ENCODE data around the gene FAM120C. TPM values are rescaled to one million over a fixed set of nuclear protein-coding genes. Genes with fewer than 3 reads are reported as not detected.
A peak's percentile ranks its signal among the peaks of the same experiment; 100 is the strongest.

FAM120C gene
- total RNA-seq, 2 experiments from 2014 or later: 4.5 to 6.1 TPM

- Mint-ChIP-seq H3K27ac (peak overlapping the region; percentile 96), H3K4me3 (peak overlapping the region; percentile 91), H3K9me3 (no peaks in the 10 kb centered on the region), H3K27me3 (no peaks in the 10 kb centered on the region), H3K4me1 (ENCODE audit: low read depth) (peaks cover 17% of the 10 kb centered on the region), H3K36me3 (peaks cover 10% of the 10 kb centered on the region)
- ChIA-PET CTCF (no interaction called here), POLR2A (interaction anchor here (1.0 to 1.6 kb wide), 2 partner anchors 116 to 136 kb away, joined by 3 to 5 read pairs; no protein-coding TSS in a partner anchor)
- DNase-seq: no peak
- intact Hi-C loops (cut with micrococcal nuclease): loop anchor here (2.0 to 10.0 kb wide), 4 partner anchors 313 to 961 kb away; partner anchors contain the start of genes RIBC1, SMC1A, TSPYL2 and TSR2
Measured at GRCh38 chrX:54045563-54046228, 137.4 kb downstream of the FAM120C start.

- ChIA-PET CTCF (no interaction called here), POLR2A (interaction anchor here (1.0 to 2.5 kb wide), 4 partner anchors 116 to 361 kb away, joined by 3 to 9 read pairs (median 4); no protein-coding TSS in a partner anchor)
- no peaks in the 10 kb centered on the region for H3K27me3 Mint-ChIP-seq
- H3K4me1 Mint-ChIP-seq (ENCODE audit: low read depth): peaks cover 21% of the 10 kb centered on the region
- no peaks in the 10 kb centered on the region for H3K9me3 Mint-ChIP-seq
- peak overlapping the region; percentile 91 for H3K4me3 Mint-ChIP-seq
- intact Hi-C loops (cut with micrococcal nuclease): loop anchor here (1.0 to 10.0 kb wide), 9 partner anchors 138 to 960 kb away; partner anchors contain the start of genes APEX2, FAM120C, GNL3L and RIBC1
- H3K36me3 Mint-ChIP-seq: peaks cover 13% of the 10 kb centered on the region
- DNase-seq: no peak
- peak overlapping the region; percentile 96 for H3K27ac Mint-ChIP-seq
Measured at GRCh38 chrX:54044877-54045338, 138.1 kb downstream of the FAM120C start.

- peak within 1 kb of the TSS; percentile 96 for H3K27ac Mint-ChIP-seq
- H3K4me1 Mint-ChIP-seq (ENCODE audit: low read depth): peaks cover 21% of the 10 kb centered on the region
- H3K9me3 Mint-ChIP-seq: no peaks in the 10 kb centered on the region
- H3K27me3 Mint-ChIP-seq: no peaks in the 10 kb centered on the region
- intact Hi-C loops (cut with micrococcal nuclease): loop anchor here (1.0 to 10.0 kb wide), 9 partner anchors 139 to 960 kb away; partner anchors contain the start of genes APEX2, FAM120C, GNL3L and RIBC1
- peak; percentile 96 for DNase-seq
- ChIA-PET CTCF (no interaction called here), POLR2A (interaction anchor here (1.0 to 2.5 kb wide), 5 partner anchors 117 to 360 kb away, joined by 3 to 9 read pairs (median 5); no protein-coding TSS in a partner anchor)
- peaks cover 13% of the 10 kb centered on the region for H3K36me3 Mint-ChIP-seq
- H3K4me3 Mint-ChIP-seq: peak within 1 kb of the TSS; percentile 91
Measured at GRCh38 chrX:54044126-54044876, 138.8 kb downstream of the FAM120C start, which contains the start of gene PHF8. TSS of gene PHF8 (minus strand) at chrX:54044473. CDS start at chrX:54042728, 1,745 bp downstream.

- Mint-ChIP-seq H3K9me3 (no peaks in the 10 kb centered on the region), H3K4me1 (ENCODE audit: low read depth) (peaks cover 21% of the 10 kb centered on the region), H3K27ac (peak overlapping the region; percentile 96), H3K4me3 (peak overlapping the region; percentile 91), H3K27me3 (no peaks in the 10 kb centered on the region), H3K36me3 (peaks cover 15% of the 10 kb centered on the region)
- peak; percentile 44 for DNase-seq
- intact Hi-C loops (cut with micrococcal nuclease): loop anchor here (1.0 to 10.0 kb wide), 9 partner anchors 140 to 959 kb away; partner anchors contain the start of genes APEX2, FAM120C, GNL3L and RIBC1
- POLR2A ChIA-PET: interaction anchor here (1.0 to 2.5 kb wide), 4 partner anchors 134 to 359 kb away, joined by 4 to 9 read pairs (median 7); partner anchors contain the start of gene HUWE1
- CTCF ChIA-PET: interaction anchor here (1.8 to 2.3 kb wide), 2 partner anchors 14 to 397 kb away, joined by 6 read pairs; partner anchors contain the start of gene TSR2
Measured at GRCh38 chrX:54043541-54044125, 139.4 kb downstream of the FAM120C start.

GRCh38 chrX:54043056-54043455 lies 140.0 kb downstream of the FAM120C start:
- H3K27me3 Mint-ChIP-seq: no peaks in the 10 kb centered on the region
- POLR2A ChIA-PET: interaction anchor here (0.6 to 2.5 kb wide), 6 partner anchors 135 to 766 kb away, joined by 3 to 9 read pairs (median 5); partner anchors contain the start of gene HUWE1
- H3K4me3 Mint-ChIP-seq: peak overlapping the region; percentile 91
- intact Hi-C loops (cut with micrococcal nuclease): loop anchor here (5.0 to 10.0 kb wide), 4 partner anchors 402 to 959 kb away; partner anchors contain the start of genes APEX2, RIBC1, SMC1A and TSPYL2
- no peaks in the 10 kb centered on the region for H3K9me3 Mint-ChIP-seq
- H3K27ac Mint-ChIP-seq: peak overlapping the region; percentile 96
- no peak for DNase-seq
- CTCF ChIA-PET: interaction anchor here (0.7 to 2.3 kb wide), 3 partner anchors 13 to 398 kb away, joined by 4 to 6 read pairs (median 6); partner anchors contain the start of gene TSR2
- peaks cover 15% of the 10 kb centered on the region for H3K36me3 Mint-ChIP-seq
- H3K4me1 Mint-ChIP-seq (ENCODE audit: low read depth): peaks cover 21% of the 10 kb centered on the region

- Mint-ChIP-seq H3K4me3 (peak overlapping the region; percentile 91), H3K27ac (peak overlapping the region; percentile 96), H3K36me3 (peaks cover 17% of the 10 kb centered on the region), H3K27me3 (no peaks in the 10 kb centered on the region), H3K9me3 (no peaks in the 10 kb centered on the region), H3K4me1 (ENCODE audit: low read depth) (peaks cover 22% of the 10 kb centered on the region)
- DNase-seq: peak; percentile 65
- ChIA-PET POLR2A (interaction anchor here (0.6 to 2.5 kb wide), 5 partner anchors 328 to 766 kb away, joined by 3 to 9 read pairs (median 6); partner anchors contain the start of gene HUWE1), CTCF (interaction anchor here (0.7 to 2.3 kb wide), 3 partner anchors 13 to 398 kb away, joined by 4 to 6 read pairs (median 6); partner anchors contain the start of gene TSR2)
- intact Hi-C loops (cut with micrococcal nuclease): loop anchor here (5.0 to 10.0 kb wide), 4 partner anchors 402 to 960 kb away; partner anchors contain the start of genes APEX2, RIBC1, SMC1A and TSPYL2
Measured at GRCh38 chrX:54042609-54043021, 140.4 kb downstream of the FAM120C start.

GRCh38 chrX:54030329-54030728 lies 152.7 kb downstream of the FAM120C start:
- ChIA-PET CTCF (interaction anchor here (2.0 kb wide), 1 partner anchor 12 kb away, joined by 6 read pairs; no protein-coding TSS in a partner anchor), POLR2A (no interaction called here)
- peaks cover 47% of the 10 kb centered on the region for H3K36me3 Mint-ChIP-seq
- no peak overlapping the region for H3K4me3 Mint-ChIP-seq
- H3K9me3 Mint-ChIP-seq: no peaks in the 10 kb centered on the region
- intact Hi-C loops (cut with micrococcal nuclease): no loop called here
- no peak overlapping the region for H3K27ac Mint-ChIP-seq
- no peak for DNase-seq
- H3K4me1 Mint-ChIP-seq (ENCODE audit: low read depth): peaks cover 6% of the 10 kb centered on the region
- H3K27me3 Mint-ChIP-seq: no peaks in the 10 kb centered on the region

GRCh38 chrX:54029529-54030143 lies 153.4 kb downstream of the FAM120C start:
- no peaks in the 10 kb centered on the region for H3K27me3 Mint-ChIP-seq
- peaks cover 47% of the 10 kb centered on the region for H3K36me3 Mint-ChIP-seq
- POLR2A ChIA-PET: no interaction called here

GRCh38 chrX:54024350-54024749 lies 158.7 kb downstream of the FAM120C start:
- DNase-seq: no peak
- no peak overlapping the region for H3K27ac Mint-ChIP-seq
- intact Hi-C loops (cut with micrococcal nuclease): no loop called here
- H3K9me3 Mint-ChIP-seq: no peaks in the 10 kb centered on the region
- no peak overlapping the region for H3K4me3 Mint-ChIP-seq
- POLR2A ChIA-PET: no interaction called here
- CTCF ChIA-PET: interaction anchor here (0.5 kb wide), 1 partner anchor 18 kb away, joined by 4 read pairs; no protein-coding TSS in a partner anchor
- peaks cover 3% of the 10 kb centered on the region for H3K4me1 Mint-ChIP-seq (ENCODE audit: low read depth)
- no peaks in the 10 kb centered on the region for H3K27me3 Mint-ChIP-seq
- H3K36me3 Mint-ChIP-seq: peaks cover 35% of the 10 kb centered on the region

More at GRCh38 chrX:54029529-54030143, 153.4 kb downstream of the FAM120C start:
- Mint-ChIP-seq H3K4me3 (no peak overlapping the region), H3K27ac (no peak overlapping the region), H3K4me1 (ENCODE audit: low read depth) (peaks cover 6% of the 10 kb centered on the region), H3K9me3 (no peaks in the 10 kb centered on the region)
- CTCF ChIA-PET: interaction anchor here (2.0 kb wide), 1 partner anchor 13 kb away, joined by 6 read pairs; no protein-coding TSS in a partner anchor
- intact Hi-C loops (cut with micrococcal nuclease): no loop called here
- DNase-seq: no peak
